HG02973 (cell line): ENCODE measurements around the gene LRRTM3.

ENCODE experiments used
- ATAC-seq: cut with Tn5 transposase; IDR thresholded peaks from one replicate; pipeline ENCODE4 v1.9.1; 2021; ENCODE audit warnings: moderate library complexity; ENCODE audit not compliant: unreplicated experiment

Gene LRRTM3

GRCh38 chr10:66931949-66932343 lies 6.1 kb downstream of the LRRTM3 start:
- ATAC-seq = no peak

DNA sequence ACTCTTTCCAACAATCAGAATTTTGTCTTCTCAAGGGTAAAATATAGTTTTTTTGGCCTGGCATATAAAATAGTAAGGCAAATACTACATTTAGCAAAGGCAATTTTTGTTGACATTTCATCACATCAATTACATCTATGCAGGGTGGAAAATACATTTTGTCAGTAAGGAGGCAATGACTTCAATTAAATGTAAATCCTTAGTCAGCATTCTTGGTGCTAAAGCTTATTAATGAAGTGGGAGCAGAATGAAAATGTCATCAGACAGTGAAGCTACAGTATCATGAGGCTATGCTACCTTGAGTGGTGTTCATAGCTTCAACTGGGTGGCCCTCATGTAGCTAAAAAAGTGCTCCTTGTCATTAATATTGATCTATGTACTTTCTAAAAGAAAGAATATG lies 8.9 kb downstream of the LRRTM3 start:
- ATAC-seq = no peak

DNA sequence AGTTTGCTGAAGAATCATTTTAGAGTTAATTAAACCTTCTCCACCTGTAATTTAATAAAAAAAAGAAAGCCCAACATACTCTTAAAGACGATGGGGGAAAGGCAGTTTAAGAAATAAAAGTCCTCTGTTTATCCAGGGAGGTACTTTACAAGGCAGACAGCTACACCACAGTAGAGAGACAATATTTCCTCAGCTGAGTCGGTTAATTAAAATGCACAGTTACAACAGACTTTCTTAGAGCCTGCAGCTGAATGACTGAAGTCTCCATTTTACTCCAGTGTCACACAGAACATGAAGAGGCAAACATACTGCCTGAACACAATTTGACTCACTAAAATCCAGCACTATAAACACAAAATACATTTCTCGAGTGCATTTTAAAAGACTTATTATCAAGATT lies 15.1 kb downstream of the LRRTM3 start:
- no peak for ATAC-seq

GRCh38 chr10:66941491-66941890 lies 15.7 kb downstream of the LRRTM3 start:
- no peak for ATAC-seq

- ATAC-seq = no peak
Observed at GRCh38 chr10:66942407-66942806, 16.6 kb downstream of the LRRTM3 start.

DNA sequence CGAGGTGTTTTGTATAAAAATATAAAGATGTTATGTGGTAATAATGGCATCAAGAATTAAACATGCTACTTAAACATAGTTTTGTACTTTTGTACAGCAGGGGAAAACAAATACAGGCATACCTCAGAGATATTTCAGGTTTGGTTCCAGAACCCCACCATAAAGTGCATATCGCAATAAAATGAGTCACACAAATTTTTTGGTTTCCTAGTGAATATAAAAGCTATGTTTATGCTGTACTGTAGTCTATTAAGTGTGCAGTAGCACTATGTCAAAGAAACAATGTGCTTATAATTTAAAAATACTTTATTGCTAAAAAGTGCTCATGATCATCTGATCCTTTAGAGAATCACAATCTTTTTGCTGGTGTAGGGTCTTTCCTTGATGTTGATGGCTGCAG lies 17.8 kb downstream of the LRRTM3 start:
- ATAC-seq = no peak

GRCh38 chr10:66951896-66952295 lies 26.1 kb downstream of the LRRTM3 start:
- no peak for ATAC-seq

- ATAC-seq = no peak
Observed at GRCh38 chr10:66958466-66958865, 32.6 kb downstream of the LRRTM3 start.

- ATAC-seq = no peak
Observed at GRCh38 chr10:66964946-66965345, 39.1 kb downstream of the LRRTM3 start.

GRCh38 chr10:66980246-66980815 lies 54.5 kb downstream of the LRRTM3 start:
- ATAC-seq = no peak

GRCh38 chr10:66981361-66982052 lies 55.7 kb downstream of the LRRTM3 start:
- ATAC-seq = no peak

GRCh38 chr10:66982053-66982420 lies 56.2 kb downstream of the LRRTM3 start:
- no peak for ATAC-seq

DNA sequence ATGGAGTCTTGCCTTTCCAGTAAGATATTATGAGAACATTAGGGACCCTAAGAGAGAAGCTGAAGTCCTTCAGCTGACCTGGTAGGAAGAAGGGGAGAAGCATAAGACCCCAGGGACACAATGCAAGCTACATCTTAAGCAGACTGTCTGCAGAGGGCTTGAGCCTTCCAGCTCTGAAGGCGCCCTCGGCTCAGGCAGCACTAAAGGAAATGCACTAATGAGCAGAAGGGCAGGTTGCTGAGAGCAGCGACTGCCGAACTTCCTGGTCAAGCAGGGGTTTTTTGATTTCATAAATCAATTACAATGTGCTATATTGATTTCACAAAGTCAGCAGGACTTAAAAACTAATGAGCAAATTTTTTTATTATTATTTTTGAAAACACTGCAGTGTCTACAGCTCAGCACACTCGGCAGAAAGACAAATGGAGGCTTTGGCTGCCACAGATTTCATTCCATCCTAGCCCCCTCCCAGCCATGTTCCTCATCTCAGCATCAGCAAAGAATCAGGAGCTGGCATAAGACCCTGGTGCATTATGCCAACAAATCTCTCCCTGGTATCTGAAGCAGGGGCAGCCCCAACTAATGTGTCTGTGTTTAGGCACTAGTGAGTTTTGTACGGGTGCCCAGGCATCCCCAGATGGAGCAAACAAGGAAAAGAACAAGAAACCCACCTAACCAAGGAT lies 57.1 kb downstream of the LRRTM3 start:
- no peak for ATAC-seq

GRCh38 chr10:66983475-66983818 lies 57.6 kb downstream of the LRRTM3 start:
- ATAC-seq = no peak

GRCh38 chr10:66990143-66990830 lies 64.5 kb downstream of the LRRTM3 start:
- no peak for ATAC-seq

GRCh38 chr10:66996996-66997395 lies 71.2 kb downstream of the LRRTM3 start:
- no peak for ATAC-seq

- ATAC-seq = no peak
Observed at GRCh38 chr10:66999762-67000545, 74.1 kb downstream of the LRRTM3 start.

GRCh38 chr10:67004690-67005089 lies 78.9 kb downstream of the LRRTM3 start:
- ATAC-seq = no peak

DNA sequence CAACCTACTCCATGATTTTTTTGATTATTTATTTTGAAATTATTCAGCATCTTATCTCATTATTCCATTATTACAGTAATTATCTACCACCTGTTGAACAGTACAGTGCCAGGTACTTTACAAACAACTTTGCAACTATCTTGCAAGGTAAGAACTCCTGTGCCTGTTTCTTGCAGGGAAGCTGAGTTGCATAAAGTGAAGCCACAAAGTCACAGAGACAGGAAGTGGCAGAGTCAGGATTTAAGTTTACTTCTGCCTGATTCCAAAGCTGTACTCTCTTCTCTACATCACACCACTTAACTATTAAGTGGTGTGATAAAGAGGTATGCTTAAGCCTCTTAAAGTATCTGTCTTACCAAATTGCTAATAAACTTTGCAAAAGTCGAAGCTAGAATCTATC lies 80.1 kb downstream of the LRRTM3 start:
- no peak for ATAC-seq

DNA sequence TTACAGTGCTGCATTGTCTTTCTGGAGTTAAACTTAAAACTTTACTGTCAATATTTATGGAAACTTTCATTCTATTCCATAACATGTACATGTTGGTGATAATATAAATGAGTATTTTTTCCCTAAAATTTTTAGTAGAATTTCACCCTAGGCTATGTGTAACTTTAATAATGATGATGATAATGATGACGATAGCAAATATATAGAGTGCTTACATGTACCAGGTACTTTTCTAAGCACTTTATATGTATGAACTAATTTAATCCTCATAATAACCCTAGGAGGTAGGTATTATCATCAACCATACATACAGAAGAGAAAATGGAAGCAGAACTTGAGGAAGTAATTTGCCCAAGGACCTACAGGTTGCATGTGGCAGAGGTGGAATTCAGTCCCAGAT lies 85.6 kb downstream of the LRRTM3 start:
- ATAC-seq = no peak

GRCh38 chr10:67011981-67012380 lies 86.1 kb downstream of the LRRTM3 start:
- no peak for ATAC-seq
